K562 (cell line): ENCODE data around the gene SHFL. TPM values are rescaled to one million over a fixed set of nuclear protein-coding genes. Genes with fewer than 3 reads are reported as not detected.

Experiments used
- BRCA1 ChIP-seq, 2 experiments: fragments of 450-650 bp in 1 of 2; sonication (generic) in 1 of 2; formaldehyde crosslinking in 1 of 2; IDR thresholded peaks; 2 replicates each; pipeline versions ENCODE4 v1.5.0 to v1.6.1; 2017 to 2020; ENCODE audit warnings: mild to moderate bottlenecking in 1 of 2, missing genetic modification reagents in 1 of 2
- CBX8 ChIP-seq: fragments of 200-600 bp; sonication (generic); IDR thresholded peaks from 2 replicates; pipeline ENCODE4 v1.6.1; 2012; ENCODE audit warnings: borderline replicate concordance, mixed run types, low read depth, mild to moderate bottlenecking, moderate library complexity, mixed read lengths, low read length, control low read depth, inconsistent platforms; ENCODE audit not compliant: poor library complexity, severe bottlenecking; ENCODE audit errors: extremely low read depth
- CEBPB ChIP-seq: fragments of 450-650 bp; IDR thresholded peaks from 2 replicates; pipeline ENCODE4 v1.6.1; 2016; ENCODE audit warnings: missing genetic modification characterization, missing compliant biosample characterization
- ESRRB ChIP-seq: fragments of 250-450 bp; sonication (Bioruptor Pico); IDR thresholded peaks from 2 replicates; pipeline ENCODE4 v1.5.0; 2020; ENCODE audit warnings: mild to moderate bottlenecking, moderate library complexity, borderline replicate concordance
- GATAD2A ChIP-seq: fragments of 450-650 bp; IDR thresholded peaks from 2 replicates; pipeline ENCODE4 v1.6.1; 2017
- HBP1 ChIP-seq: fragments of 450-650 bp; formaldehyde crosslinking; IDR thresholded peaks from 2 replicates; pipeline ENCODE4 v1.4.0; 2022; ENCODE audit warnings: missing genetic modification characterization
- HNRNPL ChIP-seq: fragments of 200-400 bp; formaldehyde crosslinking; IDR thresholded peaks from 2 replicates; pipeline ENCODE4 v1.6.1; 2017; ENCODE audit warnings: low read depth, mild to moderate bottlenecking, low read length
- ILK ChIP-seq: fragments of 450-650 bp; IDR thresholded peaks from 2 replicates; pipeline ENCODE4 v1.6.1; 2016; ENCODE audit warnings: missing genetic modification characterization, low read depth, mild to moderate bottlenecking, missing compliant biosample characterization, moderate library complexity, borderline replicate concordance
- KAT8 ChIP-seq: fragments of 450-650 bp; IDR thresholded peaks from 2 replicates; pipeline ENCODE4 v1.6.1; 2016; ENCODE audit warnings: low read depth, mild to moderate bottlenecking
- MCM5 ChIP-seq: fragments of 450-650 bp; IDR thresholded peaks from 2 replicates; pipeline ENCODE4 v1.6.1; 2016; ENCODE audit warnings: low read depth
- MYC ChIP-seq, 2 experiments: fragments of 250-450 bp in 1 of 2; sonication (Bioruptor Pico) in 1 of 2; IDR thresholded peaks; 2 replicates each; pipeline versions ENCODE4 v1.5.1 to v1.6.1; 2012 to 2021; ENCODE audit warnings: low read depth in 2 of 2, borderline replicate concordance in 1 of 2, improper control_type of control experiment in 1 of 2, low read length in 1 of 2, mild to moderate bottlenecking in 1 of 2, moderate library complexity in 1 of 2
- MYNN ChIP-seq, 2 experiments: sonication (generic); formaldehyde crosslinking in 1 of 2; IDR thresholded peaks; 2 replicates each; pipeline versions ENCODE4 v1.5.0 to v1.6.1; 2016 to 2020; ENCODE audit warnings: antibody characterized with exemption in 1 of 2, missing genetic modification reagents in 1 of 2
- NR1H2 ChIP-seq: sonication (generic); formaldehyde crosslinking; IDR thresholded peaks from 2 replicates; pipeline ENCODE4 v1.4.0; 2020; ENCODE audit warnings: mild to moderate bottlenecking, missing genetic modification reagents
- PML ChIP-seq: IDR thresholded peaks from 2 replicates; pipeline ENCODE4 v1.6.1; 2012; ENCODE audit warnings: low read length, inconsistent platforms
- POLR2H ChIP-seq: IDR thresholded peaks from 2 replicates; pipeline ENCODE4 v1.6.1; 2016; ENCODE audit warnings: missing genetic modification characterization, low read depth, mild to moderate bottlenecking, control low read depth, missing compliant biosample characterization, moderate library complexity
- RB1 ChIP-seq: fragments of 450-650 bp; IDR thresholded peaks from 2 replicates; pipeline ENCODE4 v1.6.1; 2017; ENCODE audit warnings: low read depth, mild to moderate bottlenecking
- RCOR1 ChIP-seq, 2 experiments: IDR thresholded peaks; 2 replicates each; pipeline ENCODE4 v1.6.1; 2012; ENCODE audit warnings: low read depth in 2 of 2, low read length in 2 of 2, borderline replicate concordance in 1 of 2, improper control_type of control experiment in 1 of 2
- SIN3A ChIP-seq, 2 experiments: fragments of 150-350 bp in 1 of 2; IDR thresholded peaks; 2 replicates each; pipeline ENCODE4 v1.6.1; 2011 to 2016; ENCODE audit warnings: borderline replicate concordance in 2 of 2, low read depth in 2 of 2, low read length in 2 of 2, mild to moderate bottlenecking in 2 of 2, moderate library complexity in 2 of 2; ENCODE audit not compliant: control insufficient read depth in 1 of 2
- SIRT6 ChIP-seq: IDR thresholded peaks from one replicate; pipeline ENCODE4 v1.6.1; 2012; ENCODE audit warnings: low read depth, mild to moderate bottlenecking, control low read depth, inconsistent platforms, low read length, moderate library complexity
- SRSF3 ChIP-seq: fragments of 200-400 bp; formaldehyde crosslinking; IDR thresholded peaks from 2 replicates; pipeline ENCODE4 v1.6.1; 2016; ENCODE audit warnings: mild to moderate bottlenecking, low read length, moderate library complexity; ENCODE audit not compliant: insufficient read depth
- ZNF561 ChIP-seq: fragments of 450-650 bp; formaldehyde crosslinking; conservative IDR thresholded peaks from 2 replicates; pipeline ENCODE4 v1.4.0; 2020; ENCODE audit warnings: mild to moderate bottlenecking, moderate library complexity
- ZNF644 ChIP-seq: fragments of 200-800 bp; sonication (Bioruptor generic); IDR thresholded peaks from 2 replicates; pipeline ENCODE4 v1.6.1; 2016; ENCODE audit warnings: low read depth, missing genetic modification characterization, missing compliant biosample characterization
- polyA plus RNA-seq, 8 experiments: library from polyadenylated mRNA; depleted of rRNA in 4 of 8; stranded (reverse) in 5 of 8; unstranded in 3 of 8; fragments of >200 nt; fragmentation: Nextera tagmentation in 2 of 8; fragmentation: Illumina TruSeq in 1 of 8; extraction: Ambion mirVana in 2 of 8; extraction: Trizol in 1 of 8; gene quantifications; 2 replicates each; pipeline versions ENCODE4 v1.2.1 to v1.2.3, GENCODE V29; 2011 to 2014; ENCODE audit warnings: inconsistent platforms in 1 of 8, missing spikeins in 1 of 8
- total RNA-seq, 7 experiments: library from RNA; depleted of rRNA in 6 of 7; stranded (reverse); fragments of >200 nt in 6 of 7; fragmentation: Illumina TruSeq in 2 of 7; extraction: Trizol in 2 of 7; gene quantifications; 2 replicates each; pipeline versions ENCODE4 v1.2.1 to v1.2.3, GENCODE V29; 2011 to 2021; ENCODE audit warnings: low replicate concordance in 1 of 7
- TF ChIP-seq, protein P1 (sequence below): fragments of 450-650 bp; formaldehyde crosslinking; IDR thresholded peaks from 2 replicates; pipeline ENCODE4 v1.4.0; 2020; ENCODE audit warnings: mild to moderate bottlenecking, moderate library complexity

The SHFL gene
- total and polyA plus RNA-seq, 9 of the 15 experiments (the other 6 are each of a cell fraction or from before 2014, with no cell fraction given): 1.5 to 25.7 (median 13.0) TPM

GRCh38 chr19:10112895-10113591 lies 26.9 kb downstream of the SHFL start (continued):
- TF ChIP-seq KAT8 (no peak), MYNN (IDR thresholded peaks at IDR 0.05) (peak; percentile 71; the same call in 1 of the 2 replicates), MYNN (CRISPR knock-in tag; IDR thresholded peaks at IDR 0.05) (no peak), RCOR1 (IDR thresholded peaks at IDR 0.05; ENCODE audit: borderline replicate concordance in 1 of 2, low read depth in 2 of 2, low read length in 2 of 2) (peak; percentile 42 to 67; a peak in 2 of 4 replicates), GATAD2A (no peak), PML (0 out of 2 replicates have a peak, but pooled peaks have one; percentile 12), SIN3A (IDR thresholded peaks at IDR 0.05; ENCODE audit: borderline replicate concordance in 2 of 2, control insufficient read depth in 1 of 2, low read depth in 2 of 2, low read length in 2 of 2) (0 out of 4 replicates have a peak, but pooled peaks of 1 of the 2 experiments have one; percentile 14), MYC (IDR thresholded peaks at IDR 0.05; ENCODE audit: low read depth, low read length) (peak; percentile 47; the same call in 1 of the 2 replicates), MYC (CRISPR knock-in tag; IDR thresholded peaks at IDR 0.05; ENCODE audit: borderline replicate concordance, low read depth) (no peak), ESRRB (CRISPR knock-in tag) (peak; percentile 76; the same call in 1 of the 2 replicates), ILK (tag) (no peak), BRCA1 (IDR thresholded peaks at IDR 0.05) (no peak), BRCA1 (CRISPR knock-in tag; IDR thresholded peaks at IDR 0.05) (no peak), NR1H2 (no peak), HNRNPL (no peak), ZNF644 (tag) (no peak), ZNF561 (0 out of 2 replicates have a peak, but pooled peaks have one; percentile 43), SRSF3 (no peak), CEBPB (tag) (no peak), RB1 (peak; percentile 66), HBP1 (CRISPR knock-in tag) (peak; percentile 78; the same call in 1 of the 2 replicates), POLR2H (tag) (peak; percentile 19; the same call in 1 of the 2 replicates), CBX8 (no peak), SIRT6 (no peak), MCM5 (no peak)
- TF ChIP-seq, protein P1, sequence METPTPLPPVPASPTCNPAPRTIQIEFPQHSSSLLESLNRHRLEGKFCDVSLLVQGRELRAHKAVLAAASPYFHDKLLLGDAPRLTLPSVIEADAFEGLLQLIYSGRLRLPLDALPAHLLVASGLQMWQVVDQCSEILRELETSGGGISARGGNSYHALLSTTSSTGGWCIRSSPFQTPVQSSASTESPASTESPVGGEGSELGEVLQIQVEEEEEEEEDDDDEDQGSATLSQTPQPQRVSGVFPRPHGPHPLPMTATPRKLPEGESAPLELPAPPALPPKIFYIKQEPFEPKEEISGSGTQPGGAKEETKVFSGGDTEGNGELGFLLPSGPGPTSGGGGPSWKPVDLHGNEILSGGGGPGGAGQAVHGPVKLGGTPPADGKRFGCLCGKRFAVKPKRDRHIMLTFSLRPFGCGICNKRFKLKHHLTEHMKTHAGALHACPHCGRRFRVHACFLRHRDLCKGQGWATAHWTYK (CRISPR knock-in tag): peak; percentile 83
